Measurements from ENCODE around the gene INPP5D. TPM values are rescaled to one million over a fixed set of nuclear protein-coding genes. Genes with fewer than 3 reads are reported as not detected.

INPP5D gene
- total RNA-seq, 1 experiment from 2014 or later: 0.74 TPM

GRCh38 chr2:233053928-233054784, 6.0 kb upstream of the INPP5D start:
- Histone ChIP-seq H3K4me3 (no peak overlapping the region), H3K4me1 (replicated peaks; ENCODE audit: insufficient read depth) (peaks cover 32% of the 10 kb centered on the region)

DNA sequence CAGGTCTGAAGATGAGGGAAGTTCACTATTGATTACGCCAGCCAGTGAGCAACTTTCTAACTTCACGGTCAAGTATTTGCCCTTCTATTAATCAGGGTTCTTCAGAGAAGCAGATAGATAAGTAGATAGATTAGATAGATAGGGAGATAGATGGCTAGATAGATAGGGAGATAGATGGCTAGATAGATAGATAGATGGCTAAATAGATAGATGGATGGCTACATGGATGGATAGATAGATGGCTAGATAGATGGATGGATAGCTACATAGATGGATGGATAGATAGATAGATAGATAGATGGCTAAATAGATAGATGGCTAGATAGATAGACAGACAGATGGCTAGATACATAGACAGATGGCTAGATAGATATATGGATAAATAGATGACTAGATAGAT, 4.8 kb upstream of the INPP5D start:
- H3K4me1 ChIP-seq (replicated peaks; ENCODE audit: insufficient read depth): peaks cover 20% of the 10 kb centered on the region
- H3K27me3 ChIP-seq (ENCODE audit: insufficient read depth, low read depth): no peaks in the 10 kb centered on the region
- H3K4me3 ChIP-seq: no peak overlapping the region
- no peaks in the 10 kb centered on the region for H3K36me3 ChIP-seq (ENCODE audit: low read depth)
- H3K9me2 ChIP-seq (ENCODE audit: insufficient read depth): no peaks in the 10 kb centered on the region
- ChIA-PET POLR2A (ENCODE audit: unreplicated experiment) (no interaction called here), CTCF (interaction anchor here (2.0 kb wide), 1 partner anchor 199 kb away, joined by 7 read pairs; no protein-coding TSS in a partner anchor)
- TF ChIP-seq EZH2 (IDR thresholded peaks at IDR 0.05; ENCODE audit: low read depth): no peak
- no peak for TF ChIP-seq CTCF (conservative IDR thresholded peaks at IDR 0.05)
- no peaks in the 10 kb centered on the region for H3K9me3 ChIP-seq (ENCODE audit: insufficient read depth, low read depth)
- intact Hi-C loops (cut with micrococcal nuclease; ENCODE audit: unreplicated experiment): loop anchor here (10.0 kb wide), 1 partner anchor 171 kb away; no protein-coding TSS in a partner anchor
- H3F3A ChIP-seq (ENCODE audit: insufficient read depth, low read depth): peaks cover 5% of the 10 kb centered on the region; the same call in 1 of the 2 replicates
- no peak overlapping the region for H2AFZ ChIP-seq
- H3K4me2 ChIP-seq: no peak overlapping the region
- no peak overlapping the region for H3K27ac ChIP-seq
- no peak for DNase-seq
- H3K79me2 ChIP-seq (ENCODE audit: low read depth): no peaks in the 10 kb centered on the region
- H4K20me1 ChIP-seq (ENCODE audit: insufficient read depth): no peaks in the 10 kb centered on the region
- BruUV-seq (replicated peaks): no TSS peak

More at GRCh38 chr2:233053928-233054784, 6.0 kb upstream of the INPP5D start:
- H2AFZ ChIP-seq: no peak overlapping the region
- intact Hi-C loops (cut with micrococcal nuclease; ENCODE audit: unreplicated experiment): loop anchor here (1.0 to 10.0 kb wide), 3 partner anchors 158 to 198 kb away; no protein-coding TSS in a partner anchor
- ChIA-PET CTCF (interaction anchor here (0.6 to 2.0 kb wide), 9 partner anchors 22 to 363 kb away, joined by 3 to 21 read pairs (median 3); partner anchors contain the start of gene NEU2), POLR2A (ENCODE audit: unreplicated experiment) (no interaction called here)
- H3K9me2 ChIP-seq (ENCODE audit: insufficient read depth): no peaks in the 10 kb centered on the region
- no TSS peak for BruUV-seq (replicated peaks)
- H4K20me1 ChIP-seq (ENCODE audit: insufficient read depth): no peaks in the 10 kb centered on the region
- H3K4me2 ChIP-seq: no peak overlapping the region
- DNase-seq: peak in 1 of 2 experiments; percentile 64
- H3K36me3 ChIP-seq (ENCODE audit: low read depth): no peaks in the 10 kb centered on the region
- peaks cover 17% of the 10 kb centered on the region for H3F3A ChIP-seq (ENCODE audit: insufficient read depth, low read depth)
- no peaks in the 10 kb centered on the region for H3K79me2 ChIP-seq (ENCODE audit: low read depth)
- H3K27ac ChIP-seq: no peak overlapping the region
- TF ChIP-seq EZH2 (IDR thresholded peaks at IDR 0.05; ENCODE audit: low read depth) (no peak), CTCF (conservative IDR thresholded peaks at IDR 0.05) (peak; percentile 97)
- H3K9me3 ChIP-seq (ENCODE audit: insufficient read depth, low read depth): no peaks in the 10 kb centered on the region
- H3K27me3 ChIP-seq (ENCODE audit: insufficient read depth, low read depth): no peaks in the 10 kb centered on the region

GRCh38 chr2:233056961-233057605, 3.1 kb upstream of the INPP5D start:
- no TSS peak for BruUV-seq (replicated peaks)
- ChIA-PET CTCF (no interaction called here), POLR2A (ENCODE audit: unreplicated experiment) (no interaction called here)
- H4K20me1 ChIP-seq (ENCODE audit: insufficient read depth): no peaks in the 10 kb centered on the region
- no peak overlapping the region for H3K4me3 ChIP-seq
- no peak for DNase-seq
- TF ChIP-seq CTCF (conservative IDR thresholded peaks at IDR 0.05) (no peak), EZH2 (IDR thresholded peaks at IDR 0.05; ENCODE audit: low read depth) (no peak)
- H3K9me3 ChIP-seq (ENCODE audit: insufficient read depth, low read depth): no peaks in the 10 kb centered on the region
- H3K27ac ChIP-seq: no peak overlapping the region
- intact Hi-C loops (cut with micrococcal nuclease; ENCODE audit: unreplicated experiment): loop anchor here (10.0 kb wide), 1 partner anchor 172 kb away; no protein-coding TSS in a partner anchor
- no peaks in the 10 kb centered on the region for H3K9me2 ChIP-seq (ENCODE audit: insufficient read depth)
- no peak overlapping the region for H2AFZ ChIP-seq
- H3K36me3 ChIP-seq (ENCODE audit: low read depth): no peaks in the 10 kb centered on the region
- no peak overlapping the region for H3K4me2 ChIP-seq
- H3F3A ChIP-seq (ENCODE audit: insufficient read depth, low read depth): 0 out of 2 replicates have a peak, but pooled peaks cover 4% of the 10 kb centered on the region
- peaks cover 3% of the 10 kb centered on the region for H3K4me1 ChIP-seq (replicated peaks; ENCODE audit: insufficient read depth)
- H3K27me3 ChIP-seq (ENCODE audit: insufficient read depth, low read depth): no peaks in the 10 kb centered on the region
- H3K79me2 ChIP-seq (ENCODE audit: low read depth): no peaks in the 10 kb centered on the region

Measured in PC-9 (cell line).